ENCODE results near the gene AGPAT4.

Gene AGPAT4

DNA sequence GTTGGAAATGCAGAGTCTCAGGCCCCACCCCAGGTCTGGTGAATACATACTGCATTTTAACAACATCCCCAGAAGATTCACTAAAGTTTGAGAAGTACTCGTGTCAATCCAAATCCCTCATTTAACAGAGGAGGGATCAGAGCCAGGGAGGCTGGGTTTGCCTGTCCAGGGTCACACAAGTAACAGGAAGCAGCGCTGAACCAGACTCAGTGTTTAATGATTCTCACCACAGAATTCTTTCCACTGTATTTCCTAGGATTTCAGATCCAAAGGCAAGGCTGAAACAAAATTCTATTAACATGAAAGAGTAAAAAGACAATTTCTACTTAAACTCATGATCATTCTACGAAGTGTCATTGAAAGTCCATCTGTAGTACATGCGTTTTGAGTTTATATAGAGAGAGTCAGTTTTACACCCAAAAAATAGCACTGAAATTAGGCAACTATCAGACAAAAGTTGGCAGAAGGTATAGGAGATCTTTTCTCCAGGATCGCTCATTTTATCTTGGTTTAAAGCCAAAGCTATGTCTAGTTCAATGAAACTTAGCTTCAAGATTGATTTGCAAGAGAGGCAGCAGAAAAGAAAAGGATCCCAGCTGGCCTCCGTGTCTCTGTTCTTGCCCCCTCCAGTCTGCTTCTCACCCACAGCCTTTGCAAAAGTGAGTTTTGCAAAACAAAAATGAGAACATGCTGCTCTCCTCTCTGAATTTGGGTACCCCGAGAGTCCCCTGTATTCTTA is 6.0 kb upstream of the AGPAT4 start:
- DNase-seq, result no peak

DNA sequence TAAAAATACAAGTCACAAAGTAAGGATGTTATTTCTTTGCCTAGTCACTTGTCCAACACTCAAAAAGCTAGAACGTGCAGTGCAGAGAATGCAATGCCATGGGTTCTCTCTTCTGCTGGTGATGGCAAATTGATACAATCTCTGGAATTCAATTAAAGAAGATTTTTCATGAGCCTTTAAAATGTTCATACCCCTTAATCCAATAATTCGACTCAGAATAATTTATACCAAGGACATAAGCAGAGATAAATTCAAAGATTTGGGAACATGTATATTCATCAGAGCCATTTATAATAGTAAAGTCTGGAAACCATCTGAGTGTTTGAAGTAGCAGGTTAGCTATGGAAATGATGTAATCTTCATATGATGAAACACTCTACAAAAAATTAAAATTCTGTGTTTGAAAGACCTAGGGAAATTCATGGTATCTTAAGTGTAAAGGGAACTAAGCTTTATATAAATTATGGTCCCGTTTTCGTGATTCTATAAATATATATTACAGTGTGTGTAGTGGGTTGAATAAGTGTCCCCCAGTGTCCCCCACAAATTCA is 2.8 kb upstream of the AGPAT4 start:
- DNase-seq, result no peak

DNA sequence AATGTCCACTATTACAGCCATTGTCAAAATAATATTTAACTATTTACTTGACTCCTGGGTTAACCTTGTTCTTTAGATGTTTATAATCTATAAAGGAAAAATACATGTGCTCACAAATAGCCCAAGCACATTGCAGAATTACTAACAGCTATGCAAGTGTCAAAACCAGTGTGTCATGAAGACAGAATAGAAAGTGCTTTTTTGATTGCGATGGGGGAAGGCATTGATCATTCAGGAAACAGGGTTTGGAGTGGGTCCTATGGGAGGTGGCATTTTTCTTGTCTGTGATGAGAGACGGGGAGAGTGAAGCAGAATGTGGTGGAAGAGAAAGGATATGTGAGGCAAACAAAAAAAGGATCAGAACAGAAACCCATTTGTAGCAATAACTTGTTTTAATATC is 1.0 kb upstream of the AGPAT4 start:
- no peak for DNase-seq

DNA sequence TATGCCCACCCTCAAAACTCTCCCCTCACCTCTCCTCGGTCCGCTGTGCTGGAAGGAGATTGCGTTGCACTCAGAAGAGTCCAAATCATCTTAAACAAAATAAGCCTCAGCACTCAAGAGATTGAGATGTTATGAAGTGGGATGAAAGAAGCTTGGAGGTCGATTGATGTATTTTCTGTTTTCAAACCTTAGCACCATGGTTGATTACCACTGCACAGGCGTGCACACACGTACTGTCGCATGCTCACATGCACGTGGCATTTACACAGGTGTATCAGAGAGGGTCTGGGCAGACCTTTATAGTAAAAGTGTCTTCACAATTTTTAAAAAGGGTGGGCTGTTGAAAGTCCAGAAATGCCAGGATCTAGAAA is 612 bp upstream of the AGPAT4 start:
- no peak for DNase-seq

DNA sequence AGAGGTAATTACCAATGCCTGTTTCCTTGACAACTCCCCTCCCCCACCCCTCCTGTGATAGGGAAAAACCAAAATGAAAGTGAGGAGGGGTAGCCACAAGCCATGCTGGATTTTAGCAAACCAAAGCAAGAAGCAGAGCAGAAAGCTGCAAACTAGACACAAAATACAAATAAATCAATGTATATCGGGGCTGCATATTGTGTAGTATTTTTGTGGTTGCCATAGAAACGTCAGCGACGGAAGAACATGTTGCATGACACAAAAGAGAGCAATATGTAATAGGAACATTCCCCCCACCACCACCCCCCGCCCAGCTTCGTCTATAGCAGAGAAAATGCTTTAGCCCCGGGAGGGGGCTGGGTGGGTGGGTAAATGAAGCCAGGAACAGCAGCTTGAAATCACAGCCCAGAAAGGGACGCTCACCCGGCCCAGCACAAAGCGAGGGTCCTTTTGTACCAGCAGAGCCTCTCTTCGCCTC is 548 bp downstream of the AGPAT4 start:
- peak; percentile 55 for DNase-seq

DNA sequence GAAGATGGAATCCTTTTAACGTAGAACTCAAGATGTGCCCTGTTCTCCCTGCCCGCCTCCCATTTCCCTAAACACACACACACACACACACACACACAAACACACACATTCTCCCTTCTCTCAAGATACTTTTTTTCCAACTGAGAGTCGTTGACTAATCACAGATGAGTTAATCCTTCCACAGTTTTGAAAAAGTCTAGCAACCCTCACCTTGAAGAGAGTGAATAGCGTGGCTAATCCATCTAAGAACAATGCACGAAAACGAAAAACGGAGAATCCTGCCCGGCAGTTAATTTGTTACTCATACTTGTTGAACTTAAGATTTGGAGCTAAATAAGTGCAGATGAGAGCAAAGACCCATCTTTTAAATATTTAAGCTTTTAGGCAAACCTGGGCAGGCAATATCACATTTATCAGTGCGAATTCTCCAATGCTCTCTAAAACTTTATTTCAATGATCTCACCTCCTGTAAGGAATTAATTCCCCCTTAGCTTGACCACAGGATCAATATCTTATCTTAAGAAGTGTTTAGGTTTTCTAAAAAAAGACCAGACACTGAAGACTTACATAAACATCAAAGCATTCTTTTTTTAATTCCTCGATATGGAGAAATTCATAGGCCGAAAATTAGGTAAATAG is 1.1 kb downstream of the AGPAT4 start:
- DNase-seq, result no peak

DNA sequence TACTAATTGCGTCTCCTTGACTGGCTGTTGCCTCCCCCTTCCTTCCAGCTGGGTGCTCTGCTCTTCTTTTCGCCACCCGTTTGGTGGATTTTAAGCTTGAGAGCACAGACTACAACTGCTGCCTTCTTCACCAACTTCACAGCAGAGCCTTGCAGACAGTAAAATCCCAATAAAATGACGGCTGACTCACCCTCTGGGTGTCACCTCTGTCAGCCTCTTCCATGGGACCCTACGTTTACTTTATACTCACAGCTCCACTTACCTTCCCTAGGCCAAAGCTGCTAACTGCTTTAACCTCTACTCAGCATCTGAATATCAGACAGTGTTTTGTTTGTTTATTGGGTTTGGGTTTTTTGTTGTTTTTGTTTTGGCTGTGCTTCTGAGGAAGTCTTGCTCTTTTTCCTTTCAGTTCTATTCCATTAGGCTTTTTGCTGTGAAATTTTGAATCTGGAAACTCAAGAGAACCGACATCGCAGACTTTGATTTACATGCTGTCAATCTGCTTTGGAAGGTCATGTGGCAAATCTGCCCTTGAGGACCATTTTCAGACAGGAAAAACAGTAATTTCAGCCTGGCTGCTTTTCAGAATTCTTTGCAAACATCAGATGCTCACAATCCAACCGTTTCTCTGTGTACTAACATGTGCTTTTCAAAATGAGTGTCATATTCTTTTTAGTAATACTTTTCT is 2.4 kb downstream of the AGPAT4 start:
- DNase-seq, result no peak

DNA sequence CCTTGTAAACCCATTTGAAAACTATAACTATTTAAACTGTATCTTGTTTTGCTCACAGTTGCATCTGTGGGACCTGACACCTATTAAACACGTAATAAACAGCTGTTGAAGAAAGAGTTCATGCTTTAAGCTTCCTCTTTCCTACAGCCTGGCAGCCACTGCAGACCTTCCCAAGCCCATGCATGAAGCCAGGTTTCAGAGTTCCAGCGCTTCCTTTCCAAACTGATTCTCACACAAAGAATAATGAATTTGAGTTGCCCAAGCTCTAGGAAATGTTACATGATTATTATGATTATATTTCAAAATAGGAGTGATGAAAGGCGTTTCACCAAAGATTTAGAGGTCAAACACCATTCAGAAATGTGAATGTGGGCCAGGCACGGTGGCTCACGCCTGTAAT is 3.7 kb downstream of the AGPAT4 start:
- no peak for DNase-seq

DNA sequence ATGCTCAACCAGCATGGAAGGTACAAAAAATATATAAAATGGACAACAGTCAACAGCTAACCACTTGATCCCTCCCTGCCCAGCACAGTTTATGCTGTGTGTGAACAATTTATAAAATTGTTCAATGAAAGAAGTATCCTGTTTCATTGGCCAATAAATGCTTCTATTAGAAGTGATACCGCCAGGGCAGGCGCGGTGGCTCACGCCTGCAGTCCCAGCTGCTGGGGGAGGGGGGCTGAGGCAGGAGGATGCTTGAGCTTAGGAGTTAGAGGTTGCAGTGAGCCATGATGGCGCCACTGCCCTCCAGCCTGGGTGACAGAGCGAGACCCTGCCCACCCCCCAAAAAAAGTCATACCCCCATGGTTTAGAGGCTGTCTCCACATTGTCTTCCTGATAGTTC is 4.6 kb downstream of the AGPAT4 start:
- DNase-seq, result no peak

DNA sequence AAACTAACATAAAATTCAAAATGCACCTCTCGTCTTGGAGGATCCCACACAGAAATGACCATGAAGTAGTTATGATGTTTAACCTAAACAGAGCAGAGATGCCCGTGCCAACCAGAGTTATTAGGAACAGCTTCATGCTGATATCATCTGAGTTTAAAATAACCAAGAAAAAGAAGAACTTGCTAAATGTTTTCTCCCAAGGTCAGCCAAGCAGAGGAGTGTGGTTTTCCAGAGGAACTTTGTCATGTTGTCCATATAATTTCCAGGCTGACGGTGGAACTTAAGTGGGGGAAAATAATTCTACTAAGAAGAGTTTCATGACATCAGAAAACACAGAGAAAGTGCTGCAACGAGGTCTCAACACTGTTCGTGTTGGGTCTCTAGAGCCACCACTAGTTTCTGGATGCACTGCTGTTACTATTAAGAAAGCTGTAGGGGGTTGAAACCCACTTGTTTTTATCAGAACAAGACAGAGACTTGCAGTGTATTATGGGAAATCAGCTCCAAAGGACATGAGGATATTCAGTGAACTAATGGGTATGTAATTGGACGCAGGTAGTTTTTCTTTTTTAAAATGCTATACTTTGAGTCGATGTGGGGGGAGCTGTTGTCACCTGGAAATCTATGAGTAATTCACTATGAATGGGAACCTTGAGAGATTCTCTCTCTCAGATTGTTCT is 5.2 kb downstream of the AGPAT4 start:
- no peak for DNase-seq

DNA sequence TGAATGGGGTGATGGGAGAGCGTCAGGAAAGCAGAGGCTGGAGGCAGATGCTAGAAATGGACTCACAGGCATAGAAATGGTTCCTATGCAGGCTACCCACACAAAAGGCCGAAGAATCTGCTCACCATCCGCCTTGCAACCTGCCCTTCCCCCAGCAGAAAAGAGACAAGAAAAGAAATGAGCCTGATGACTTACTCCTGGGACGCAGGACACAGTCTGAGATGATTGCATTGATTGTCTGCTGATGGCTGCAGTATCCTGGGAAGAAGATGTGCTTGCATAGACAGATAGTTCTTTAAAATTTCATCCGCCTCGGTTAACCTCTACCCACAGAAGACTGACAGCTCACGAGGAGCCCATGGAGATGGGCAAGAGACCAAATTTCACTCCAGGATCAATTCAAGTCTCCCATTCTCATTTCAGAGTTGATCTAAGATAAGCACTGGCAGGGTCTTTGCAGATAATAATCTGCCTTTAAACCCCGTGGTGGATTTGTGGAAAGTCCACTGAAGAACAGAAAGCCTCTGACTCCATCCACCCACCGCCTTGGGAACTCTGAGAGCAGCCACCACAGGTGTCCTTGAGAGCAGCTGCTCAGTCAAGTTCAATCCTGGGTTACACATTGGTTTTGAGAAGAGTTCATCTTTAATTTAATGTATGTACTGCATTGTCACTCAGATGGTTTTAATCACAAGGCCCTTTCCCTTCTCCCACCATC is 7.2 kb downstream of the AGPAT4 start:
- DNase-seq, result no peak

DNA sequence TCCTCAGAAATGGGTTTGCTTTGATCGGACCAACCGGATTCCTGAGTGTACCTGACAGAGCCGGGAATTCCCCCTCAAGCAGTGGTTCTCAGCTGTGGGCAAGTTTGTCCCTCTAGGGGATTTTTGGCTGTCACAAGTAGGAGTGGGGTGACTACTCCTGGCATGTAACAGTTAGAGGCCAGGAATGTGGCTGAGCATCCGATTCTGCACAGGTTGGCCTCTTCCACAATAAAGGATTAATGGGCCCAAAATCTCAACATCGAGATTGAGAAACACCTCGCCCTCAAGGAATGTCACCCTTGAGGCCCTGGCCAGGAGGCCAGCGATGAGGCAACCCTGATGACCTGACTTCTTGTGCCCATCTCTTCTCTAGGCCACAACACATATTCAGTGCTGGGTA is 7.9 kb downstream of the AGPAT4 start:
- DNase-seq, result no peak

DNA sequence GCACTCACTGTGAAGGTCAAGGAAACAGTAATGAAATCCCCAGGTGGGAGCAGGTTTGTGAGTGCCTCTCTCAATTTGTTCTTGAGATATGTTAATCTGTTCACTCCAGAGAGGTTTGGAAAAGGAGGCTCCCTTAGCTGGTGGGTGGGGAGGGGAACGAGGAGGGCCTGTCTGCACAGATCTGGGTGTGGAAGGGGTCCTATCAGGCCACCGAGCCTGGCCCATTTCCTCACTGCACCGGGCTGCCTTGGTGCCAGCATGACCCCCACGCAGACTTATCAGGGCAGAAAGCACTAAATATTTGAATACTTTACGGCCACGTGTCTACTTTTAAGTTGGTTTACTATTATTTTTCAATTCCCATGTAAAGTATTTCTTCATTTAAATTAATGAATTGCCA is 8.3 kb downstream of the AGPAT4 start:
- no peak for DNase-seq

DNA sequence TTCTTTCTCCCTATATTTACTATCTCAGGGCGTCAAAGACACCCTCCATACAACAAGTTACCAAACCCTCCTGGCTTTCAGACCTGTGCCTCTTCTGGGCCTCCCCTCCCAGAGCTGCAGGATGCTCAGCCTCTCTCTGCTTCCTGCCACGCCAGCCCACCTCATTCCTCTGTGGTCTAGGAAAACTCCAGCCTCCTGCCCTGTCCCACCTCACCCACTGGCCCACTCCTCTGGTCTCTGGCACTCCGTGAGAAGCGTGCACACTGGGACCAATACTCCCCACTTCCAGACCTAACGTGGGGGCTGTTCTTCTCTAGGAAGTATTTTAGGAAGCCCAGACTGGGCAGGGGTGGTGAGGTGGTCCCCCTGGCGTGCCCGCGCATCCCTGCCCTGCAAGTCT is 9.7 kb downstream of the AGPAT4 start:
- no peak for DNase-seq

DNA sequence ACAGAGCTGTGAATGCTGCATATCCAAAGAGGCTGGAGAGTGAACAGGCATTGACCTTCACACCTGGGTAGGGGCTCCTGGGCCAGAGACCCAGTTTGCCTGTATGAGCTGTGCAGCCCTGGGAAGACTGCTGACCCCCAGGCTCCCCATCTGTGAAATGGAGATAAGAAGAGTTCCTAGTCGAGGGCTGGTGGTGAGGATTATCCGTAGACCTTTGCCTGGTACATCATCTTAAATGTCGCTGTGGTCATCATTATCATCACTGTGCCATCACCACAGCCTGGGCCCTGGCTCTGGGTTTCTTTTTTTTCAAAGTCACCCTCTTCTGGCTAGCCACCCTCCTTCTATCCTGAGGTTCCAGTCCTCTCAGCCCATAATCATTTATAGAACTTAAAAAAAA is 12.0 kb downstream of the AGPAT4 start:
- no peak for DNase-seq

DNA sequence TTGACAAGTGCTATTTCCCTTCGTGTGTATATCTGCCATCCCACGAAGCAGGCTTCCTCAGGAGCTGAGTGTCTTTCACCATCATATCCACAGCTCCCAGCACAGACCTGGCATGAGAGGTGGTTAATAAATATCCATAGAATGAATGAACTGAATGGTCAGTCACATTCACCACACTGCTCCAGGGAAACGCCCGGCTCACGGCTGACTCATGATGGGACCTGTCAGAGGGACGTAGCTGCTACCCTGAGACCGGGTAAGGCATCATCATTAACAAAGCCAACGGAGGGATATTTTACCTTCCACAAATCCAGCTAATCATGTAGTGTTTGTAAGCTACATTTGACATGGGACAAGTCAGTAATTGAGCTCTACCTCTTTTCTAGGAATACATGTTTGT is 12.5 kb downstream of the AGPAT4 start:
- no peak for DNase-seq

DNA sequence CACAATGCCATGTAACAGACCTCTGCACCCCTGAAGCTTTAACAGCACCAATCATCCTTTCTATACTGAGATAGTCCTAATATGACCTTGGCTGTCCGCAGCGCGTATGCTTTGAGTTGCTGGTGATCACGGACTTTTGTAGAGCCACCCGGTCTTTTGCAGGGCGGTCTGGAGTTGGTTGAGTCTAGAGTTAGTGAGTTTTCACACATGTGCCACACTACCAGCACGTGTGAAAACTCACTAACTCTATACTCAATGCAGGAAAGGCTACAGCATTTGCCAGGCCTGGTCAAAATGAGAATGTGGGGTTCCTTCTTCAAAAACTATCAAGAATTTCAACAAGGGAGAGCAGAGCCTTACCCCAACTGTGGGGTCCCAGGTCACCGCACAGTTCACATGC is 14.6 kb downstream of the AGPAT4 start:
- no peak for DNase-seq

DNA sequence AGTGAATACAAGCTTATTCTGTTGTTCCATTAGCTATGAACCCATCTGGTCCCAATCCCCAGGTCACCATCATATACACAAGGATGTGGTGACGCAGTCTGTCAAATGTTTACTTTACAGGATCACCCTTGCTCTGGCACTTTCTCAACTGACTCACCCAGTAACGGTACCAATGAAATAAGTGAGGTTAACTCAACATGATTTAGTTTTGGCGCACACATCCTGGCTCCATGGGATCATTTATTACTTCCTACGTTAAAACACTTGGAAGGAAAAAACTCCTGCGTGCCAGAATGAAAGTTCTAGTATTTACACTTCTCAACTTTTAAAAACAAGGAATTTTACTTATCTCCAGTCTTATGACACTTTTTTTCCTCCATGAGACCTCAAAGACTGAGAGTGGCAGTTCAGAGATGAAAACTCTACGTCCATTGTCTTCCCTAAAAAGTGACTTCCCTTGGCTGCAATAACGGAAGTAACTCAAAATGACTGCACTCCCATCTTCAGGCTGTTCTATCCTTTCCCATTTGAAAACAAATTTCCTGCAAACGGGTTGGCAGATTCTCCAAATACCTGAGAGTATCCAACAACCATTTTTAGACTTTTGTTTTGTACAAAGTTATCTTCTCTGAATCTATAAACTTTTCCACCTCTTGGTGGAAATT is 15.9 kb downstream of the AGPAT4 start:
- DNase-seq, result no peak

DNA sequence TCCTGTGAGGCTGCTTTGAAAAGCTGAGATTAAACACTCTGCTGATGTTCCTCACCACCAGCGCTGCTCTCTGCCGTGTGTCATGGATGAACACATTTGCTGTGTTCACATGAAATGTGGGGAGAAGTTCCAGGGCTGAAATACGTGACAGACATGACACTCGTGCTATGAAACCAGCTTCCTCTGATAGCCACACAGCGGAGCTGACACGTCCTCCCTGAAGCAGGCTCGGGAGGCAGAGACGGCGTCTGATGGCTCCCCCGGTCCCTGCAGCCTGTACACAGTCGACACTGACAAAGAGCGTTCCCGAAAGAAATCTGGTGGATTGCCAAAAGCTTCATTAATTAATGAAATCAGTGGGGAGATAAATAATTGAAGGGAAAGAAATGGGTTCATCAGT is 17.5 kb downstream of the AGPAT4 start:
- no peak for DNase-seq

DNA sequence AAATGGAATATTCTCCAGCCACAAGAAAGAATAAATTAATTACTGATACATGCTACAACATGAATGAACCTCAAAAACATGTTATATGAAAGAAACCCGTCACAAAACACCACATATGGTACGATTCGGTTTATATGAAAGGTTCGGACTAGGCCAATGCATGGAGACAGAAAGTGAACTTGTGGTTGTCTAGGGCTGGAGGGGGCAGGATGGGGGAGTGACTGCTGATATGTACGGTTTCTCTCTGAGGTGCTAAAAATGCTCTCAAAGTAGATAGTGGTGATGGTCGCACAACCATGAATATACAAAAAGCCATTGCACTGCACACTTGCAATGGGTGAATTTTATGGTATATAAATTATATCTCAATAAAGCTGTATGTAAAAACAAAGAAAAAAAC is 18.3 kb downstream of the AGPAT4 start:
- DNase-seq, result no peak

DNA sequence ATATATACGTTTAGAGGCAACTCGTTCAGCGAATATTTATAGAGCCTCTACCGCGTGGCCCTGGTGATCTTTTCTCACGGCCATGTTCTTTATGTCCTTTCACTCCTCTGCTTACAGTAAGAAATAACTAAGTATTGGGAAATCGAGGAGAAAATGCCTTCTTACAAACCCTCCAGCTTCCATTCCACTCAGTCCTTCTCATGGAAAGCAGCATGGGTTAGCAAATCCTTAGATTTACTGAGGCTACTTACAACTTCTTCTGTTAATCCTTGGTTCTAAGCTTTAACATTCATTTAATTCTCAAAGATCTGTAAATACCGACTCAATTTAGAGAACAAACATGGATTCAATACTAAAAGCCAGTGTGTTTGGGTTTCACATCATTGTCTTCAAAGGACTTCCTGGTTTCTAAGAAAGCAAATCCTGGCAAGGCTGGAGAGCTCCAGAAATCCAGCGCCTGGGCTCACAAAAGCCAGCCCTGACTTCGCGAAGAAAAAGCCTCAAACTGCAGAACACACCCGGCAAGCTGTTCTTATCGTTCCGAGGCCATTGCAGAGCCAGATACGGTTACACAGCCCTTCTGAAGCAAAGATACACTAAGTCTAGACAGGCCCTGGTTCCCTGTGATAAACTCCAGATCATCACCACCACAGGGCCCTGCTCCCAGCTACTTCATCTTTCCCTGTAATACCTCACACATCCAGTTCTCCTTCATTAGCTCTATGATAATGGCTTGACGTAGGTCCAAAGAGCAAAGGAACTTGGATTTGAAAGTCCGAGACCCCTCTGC is 19.2 kb downstream of the AGPAT4 start:
- no peak for DNase-seq

DNA sequence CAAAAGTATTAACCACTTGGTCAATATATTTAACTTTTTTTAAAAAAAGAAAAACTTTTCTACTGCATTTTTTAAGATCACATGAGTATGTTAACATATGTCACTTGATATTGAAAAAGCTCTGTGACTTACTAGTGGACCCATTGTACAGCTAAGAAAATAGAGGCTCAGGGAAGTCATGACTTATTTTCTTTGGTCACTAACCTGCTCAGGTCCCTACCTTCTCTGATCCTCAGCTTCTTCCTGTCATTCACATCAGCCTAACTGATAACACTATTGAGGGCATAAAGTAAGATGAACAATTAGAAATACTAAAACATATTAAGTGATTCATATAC is 19.8 kb downstream of the AGPAT4 start:
- no peak for DNase-seq

Measured in COR-L47 (cell line).